HG02981 (cell line): ENCODE results near the gene IGLL1.

ENCODE experiments used
- ATAC-seq: cut with Tn5 transposase; IDR thresholded peaks from one replicate; pipeline ENCODE4 v1.9.1; 2021; ENCODE audit warnings: mild to moderate bottlenecking, moderate library complexity; ENCODE audit not compliant: unreplicated experiment

IGLL1 gene

GRCh38 chr22:23531283-23531956 is 48.7 kb downstream of the IGLL1 start:
- no peak for ATAC-seq

GRCh38 chr22:23530766-23531282 is 49.3 kb downstream of the IGLL1 start:
- ATAC-seq, result no peak

GRCh38 chr22:23530106-23530505 is 50.0 kb downstream of the IGLL1 start:
- ATAC-seq, result no peak

- ATAC-seq, result no peak
These were observed 50.7 kb downstream of the IGLL1 start for GRCh38 chr22:23529166-23530103.

- ATAC-seq, result no peak
These were observed 51.9 kb downstream of the IGLL1 start for GRCh38 chr22:23527971-23528740.

GRCh38 chr22:23526596-23527316 is 53.3 kb downstream of the IGLL1 start:
- ATAC-seq, result no peak

- ATAC-seq, result no peak
These were observed 54.6 kb downstream of the IGLL1 start for GRCh38 chr22:23525510-23525909.

GRCh38 chr22:23524226-23524625 is 55.9 kb downstream of the IGLL1 start:
- ATAC-seq, result no peak

GRCh38 chr22:23523713-23524112 is 56.4 kb downstream of the IGLL1 start:
- ATAC-seq, result no peak
